ENCODE measurements around the gene PAFAH1B1. TPM values are rescaled to one million over a fixed set of nuclear protein-coding genes. Genes with fewer than 3 reads are reported as not detected.

Gene PAFAH1B1
- total RNA-seq, 4 donors from 2014 or later: 33.4 to 91.6 (median 78.8) TPM

GRCh38 chr17:2688351-2689342 is 95.2 kb downstream of the PAFAH1B1 start:
- peaks cover 22 to 67% (median 23%) of the 10 kb centered on the region in 3 donors for H3K36me3 ChIP-seq
- no peaks in the 10 kb centered on the region for H3K9me3 ChIP-seq
- no peak for DNase-seq
- peak overlapping the region in 3 of 4 donors; percentile 9 to 55 (median 34) for H3K27ac ChIP-seq
- H3K27me3 ChIP-seq: no peaks in the 10 kb centered on the region
- H3K4me3 ChIP-seq: no peak overlapping the region
- intact Hi-C loops (cut with DNase I): no loop called here
- H3K4me1 ChIP-seq: peaks cover 7 to 53% (median 14%) of the 10 kb centered on the region in 3 donors
- TF ChIP-seq POLR2A (IDR thresholded peaks at IDR 0.05) (no peak), CTCF (IDR thresholded peaks at IDR 0.05) (no peak)
- 59 to 65% methylated on average over 20 to 23 of the region's 27 CpGs for WGBS, 2 donors

- DNase-seq: no peak
- peaks cover 7 to 54% (median 8%) of the 10 kb centered on the region in 3 donors for H3K4me1 ChIP-seq
- peaks cover 29 to 67% (median 29%) of the 10 kb centered on the region in 3 donors for H3K36me3 ChIP-seq
- WGBS, 2 donors: 49% methylated on average over 14 of the region's 40 CpGs; no CpG with 5 or more reads in 1 of the 2 donors
- intact Hi-C loops (cut with DNase I): no loop called here
- no peaks in the 10 kb centered on the region for H3K9me3 ChIP-seq
- TF ChIP-seq CTCF (IDR thresholded peaks at IDR 0.05) (no peak), POLR2A (IDR thresholded peaks at IDR 0.05) (no peak)
- no peaks in the 10 kb centered on the region for H3K27me3 ChIP-seq
- H3K27ac ChIP-seq: peak overlapping the region in 1 of 4 donors; percentile 9
- H3K4me3 ChIP-seq: no peak overlapping the region
These were observed 96.1 kb downstream of the PAFAH1B1 start for GRCh38 chr17:2689411-2690164.

GRCh38 chr17:2690165-2691068 is 97.0 kb downstream of the PAFAH1B1 start:
- Histone ChIP-seq H3K9me3 (no peaks in the 10 kb centered on the region), H3K27me3 (no peaks in the 10 kb centered on the region), H3K4me1 (peaks cover 7 to 54% (median 8%) of the 10 kb centered on the region in 3 donors), H3K27ac (no peak overlapping the region), H3K36me3 (peaks cover 29 to 74% (median 37%) of the 10 kb centered on the region in 3 donors), H3K4me3 (no peak overlapping the region)
- 84 to 93% methylated on average over 10 to 24 of the region's 55 CpGs for WGBS, 2 donors
- intact Hi-C loops (cut with DNase I): no loop called here
- TF ChIP-seq POLR2A (IDR thresholded peaks at IDR 0.05): no peak
- TF ChIP-seq CTCF (IDR thresholded peaks at IDR 0.05): no peak
- no peak for DNase-seq

GRCh38 chr17:2691069-2691871 is 97.8 kb downstream of the PAFAH1B1 start:
- TF ChIP-seq POLR2A (IDR thresholded peaks at IDR 0.05) (no peak), CTCF (IDR thresholded peaks at IDR 0.05) (no peak)
- Histone ChIP-seq H3K4me1 (peaks cover 7 to 46% (median 8%) of the 10 kb centered on the region in 3 donors), H3K27me3 (no peaks in the 10 kb centered on the region), H3K36me3 (peaks cover 38 to 78% (median 45%) of the 10 kb centered on the region in 3 donors), H3K9me3 (no peaks in the 10 kb centered on the region), H3K4me3 (no peak overlapping the region), H3K27ac (no peak overlapping the region)
- intact Hi-C loops (cut with DNase I): no loop called here
- 90 to 95% methylated on average over 42 to 54 of the region's 62 CpGs for WGBS, 2 donors
- no peak for DNase-seq

All from esophagus squamous epithelium (tissue), 5 donors.